NCI-H524 treated with DMSO at 0.1 percent for 48 hours (cell line): Measurements from ENCODE around the gene RHCG.

Experiments used
- DNase-seq: peaks from one replicate; lab custom pipeline; 2025; lab: John Stamatoyannopoulos, UW

Gene RHCG

DNA sequence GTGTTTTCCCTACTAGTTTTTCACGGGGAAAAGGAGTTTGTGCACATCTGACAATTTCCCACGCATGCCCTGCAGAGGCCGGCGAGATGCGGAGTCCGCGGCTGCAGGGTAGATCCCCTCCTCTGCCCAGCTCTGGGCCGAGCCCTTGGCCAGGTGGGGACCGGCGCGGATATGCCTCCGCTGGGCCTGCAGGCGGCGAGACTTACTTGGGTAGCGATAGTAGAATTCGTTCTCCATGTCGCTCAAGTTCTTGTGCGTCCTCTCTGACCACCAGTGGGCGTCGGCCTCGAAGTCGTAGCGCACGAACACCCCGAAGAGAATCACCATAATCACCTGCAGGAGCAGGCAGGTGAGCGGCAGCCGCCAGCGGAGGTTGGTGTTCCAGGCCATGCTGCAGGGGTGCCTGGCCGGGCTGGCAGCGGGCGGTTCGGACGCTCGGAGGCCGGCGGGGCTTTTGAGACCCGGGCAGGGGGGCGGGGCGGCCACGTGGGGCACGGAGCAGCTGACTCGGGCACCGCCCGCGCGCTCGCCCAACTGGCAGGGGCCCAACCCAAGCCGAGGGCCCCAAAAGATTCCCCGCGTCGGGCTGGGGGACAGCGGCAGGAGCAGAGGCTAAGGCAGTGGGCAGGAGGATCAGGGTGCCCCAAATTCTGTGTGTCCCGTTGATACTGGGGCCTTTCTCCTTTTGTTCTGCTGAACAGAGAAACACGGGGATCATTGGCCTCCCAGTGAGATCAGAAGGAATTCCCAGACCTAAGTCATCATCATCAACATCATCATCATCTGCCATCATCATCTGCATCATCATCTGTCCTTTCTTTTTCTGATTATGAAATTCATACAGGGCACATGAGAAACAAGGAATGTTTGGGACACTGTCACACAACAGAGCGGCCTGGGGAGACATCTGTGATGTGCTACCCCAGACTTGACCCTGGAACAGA, at the start of gene RHCG:
Gene RHCG, minus strand, starts transcription at position 429 of the 944 bp plus-strand sequence. Its CDS starts 39 bp downstream, at position 390.
- no peak for DNase-seq

DNA sequence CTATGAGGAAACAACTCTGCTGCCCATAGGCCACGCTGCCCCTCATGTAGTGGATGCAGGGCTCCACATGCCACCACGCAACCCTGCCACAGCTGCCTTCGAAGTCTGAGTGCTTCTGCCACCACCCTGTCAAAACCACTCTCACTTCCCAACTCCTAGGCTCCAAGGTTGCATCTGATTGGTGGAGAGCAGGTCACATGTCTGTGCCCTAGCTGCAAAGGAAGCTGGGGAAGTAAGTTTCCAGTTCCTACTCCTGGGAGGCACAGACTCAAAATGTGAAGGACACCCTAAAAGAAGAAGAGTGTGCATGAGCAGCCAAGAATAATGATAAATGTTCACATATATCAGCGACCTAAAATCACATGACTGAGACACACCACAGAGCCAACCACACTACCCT, 47.0 kb upstream of the RHCG start:
- DNase-seq, result no peak

DNA sequence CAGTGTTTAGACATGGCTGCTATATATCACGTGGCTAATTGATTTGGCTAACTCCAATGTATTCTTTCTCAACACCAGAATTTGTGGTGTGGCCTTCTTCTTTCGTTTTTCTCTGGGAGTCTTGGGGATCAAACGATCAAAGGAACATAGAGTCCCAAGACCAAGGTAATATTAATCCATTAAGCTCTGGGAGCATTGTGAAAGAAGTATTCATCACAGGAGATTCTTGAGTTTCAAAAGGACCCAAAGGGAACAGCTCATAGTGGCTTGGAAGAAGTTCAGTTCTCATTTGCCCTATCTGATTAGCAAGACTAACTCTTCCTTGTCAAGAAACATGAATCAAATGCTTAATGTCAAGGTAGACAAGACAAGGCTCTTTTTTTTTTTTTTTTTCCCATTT, 46.0 kb upstream of the RHCG start:
- no peak for DNase-seq

DNA sequence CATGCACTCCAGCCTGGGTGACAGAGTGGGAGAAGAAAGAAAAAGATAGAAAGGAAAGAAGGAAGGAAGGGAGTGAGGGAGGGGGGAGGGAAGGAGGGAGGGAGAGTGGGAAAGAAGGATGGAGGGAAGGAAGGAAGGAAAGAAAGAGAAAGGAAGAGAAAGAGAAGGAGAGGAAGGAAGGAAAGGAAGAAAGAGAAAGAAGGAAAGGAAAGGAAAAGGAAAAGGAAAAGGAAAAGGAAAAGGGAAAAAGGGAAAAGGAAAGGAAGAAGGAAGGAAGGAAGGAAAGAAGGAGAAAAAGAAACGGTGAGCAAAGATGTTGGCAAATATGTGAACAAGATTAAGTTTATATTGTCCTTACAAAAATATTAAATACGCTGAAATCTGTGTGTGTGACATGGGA, 42.6 kb upstream of the RHCG start:
- no peak for DNase-seq

DNA sequence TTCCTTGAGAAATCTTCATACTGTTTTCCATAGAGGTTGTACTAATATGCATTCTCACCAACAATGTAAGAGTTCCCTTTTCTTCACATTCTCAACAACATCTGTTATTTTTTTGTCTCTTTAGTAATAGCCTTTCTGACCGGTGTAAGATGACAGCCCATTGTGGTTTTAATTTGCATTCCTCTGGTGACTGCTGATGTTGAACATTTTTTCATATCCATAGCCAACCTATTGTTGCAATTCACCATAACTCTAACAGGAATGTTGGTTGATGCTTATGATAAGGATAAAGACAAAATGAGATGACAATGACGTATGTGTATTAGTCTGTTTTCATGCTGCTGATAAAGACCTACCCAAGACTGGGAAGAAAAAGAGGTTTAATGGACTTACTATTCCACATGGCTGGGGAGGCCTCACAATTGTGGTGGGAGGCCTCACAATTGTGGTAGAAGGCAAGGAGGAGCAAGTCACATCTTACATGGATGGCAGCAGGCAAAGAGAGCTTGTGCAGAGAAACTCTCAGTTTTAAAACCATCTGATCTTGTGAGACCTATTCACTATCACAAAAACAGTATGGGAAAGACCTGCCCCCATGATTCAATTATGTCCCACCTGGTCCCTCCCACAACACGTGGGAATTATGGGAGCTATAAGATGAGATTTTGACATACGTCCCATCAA, 37.6 kb upstream of the RHCG start:
- no peak for DNase-seq

DNA sequence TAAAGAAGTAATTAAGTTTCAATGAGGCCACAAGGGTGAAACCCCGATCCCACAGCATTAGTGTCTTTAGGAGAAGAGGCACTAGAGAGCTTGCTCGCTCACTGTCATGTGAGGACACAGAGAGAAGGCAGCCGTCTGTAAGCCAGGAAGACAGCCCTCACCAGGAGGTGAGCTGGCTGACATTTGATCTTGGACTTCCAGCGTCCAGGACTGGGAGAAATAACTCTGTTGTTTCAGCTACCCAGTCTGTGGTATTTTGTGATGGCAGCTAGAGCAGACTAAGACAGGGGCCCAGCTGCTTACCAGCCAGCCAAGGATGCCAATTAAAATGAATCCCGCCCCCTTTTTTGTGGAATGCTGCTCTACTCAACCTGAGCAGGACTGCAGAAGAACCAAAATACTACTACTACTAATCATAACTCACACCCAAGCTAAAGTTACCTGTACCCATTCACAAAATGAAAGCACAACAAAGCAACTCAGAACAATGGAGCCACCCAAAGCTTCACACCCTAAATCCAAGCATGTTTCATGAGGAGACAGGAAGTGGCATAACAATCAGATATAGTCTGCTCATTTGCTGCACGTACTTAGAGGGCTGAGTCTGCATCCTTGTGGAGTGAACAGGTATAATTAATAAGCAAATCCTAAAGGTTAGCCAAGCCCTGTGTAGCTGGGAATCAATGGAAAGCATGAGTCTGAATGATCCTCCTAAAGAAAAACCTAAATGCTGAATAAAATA, 35.6 kb upstream of the RHCG start:
- DNase-seq, result no peak

DNA sequence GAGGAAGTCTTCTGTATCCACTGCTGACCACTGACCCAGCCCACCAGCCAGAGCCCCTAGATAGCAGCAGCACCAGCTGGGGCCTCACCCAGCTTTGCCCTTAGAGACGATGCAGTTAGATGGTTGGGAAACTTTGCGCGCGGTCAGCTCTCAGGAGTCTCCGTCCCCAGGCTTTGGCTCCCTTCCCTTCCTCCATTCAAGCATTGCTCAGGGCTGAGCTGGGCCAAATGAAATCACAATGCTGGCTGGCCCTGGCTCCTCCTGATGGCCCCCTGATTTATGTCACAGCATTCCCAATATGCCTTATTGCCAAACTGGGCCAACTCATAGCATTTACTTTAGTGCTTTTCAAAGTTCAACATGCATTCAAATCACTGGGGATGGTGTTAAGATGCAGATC, 34.6 kb upstream of the RHCG start:
- DNase-seq, result no peak

DNA sequence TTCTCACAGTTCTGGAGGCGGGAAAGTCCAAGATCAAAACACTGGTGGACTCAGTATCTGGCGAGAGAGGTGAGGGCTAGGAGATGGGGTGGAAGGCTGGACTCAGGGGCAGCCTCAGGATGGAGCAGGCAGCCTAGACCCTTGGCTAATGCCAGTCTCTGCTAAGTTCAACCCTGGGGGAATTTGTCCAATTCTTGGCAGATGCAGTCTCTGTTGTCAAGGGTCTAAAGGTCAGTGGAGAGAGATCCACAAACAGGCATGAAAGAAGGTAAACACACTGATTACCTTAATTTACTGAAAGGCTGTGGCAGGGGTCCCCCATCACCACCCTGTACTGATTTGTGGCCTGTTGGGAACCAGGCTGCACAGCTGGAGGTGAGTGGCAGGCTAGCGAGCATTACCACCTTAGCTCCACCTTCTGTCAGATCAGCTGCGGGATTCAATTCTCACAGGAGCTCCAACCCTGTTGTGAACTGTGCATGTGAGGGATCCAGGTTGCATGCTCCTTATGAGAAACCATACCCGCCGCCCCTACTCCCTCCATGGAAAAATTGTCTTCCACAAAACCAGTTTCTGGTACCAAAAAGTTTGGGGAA, 32.5 kb upstream of the RHCG start:
- DNase-seq, result no peak

DNA sequence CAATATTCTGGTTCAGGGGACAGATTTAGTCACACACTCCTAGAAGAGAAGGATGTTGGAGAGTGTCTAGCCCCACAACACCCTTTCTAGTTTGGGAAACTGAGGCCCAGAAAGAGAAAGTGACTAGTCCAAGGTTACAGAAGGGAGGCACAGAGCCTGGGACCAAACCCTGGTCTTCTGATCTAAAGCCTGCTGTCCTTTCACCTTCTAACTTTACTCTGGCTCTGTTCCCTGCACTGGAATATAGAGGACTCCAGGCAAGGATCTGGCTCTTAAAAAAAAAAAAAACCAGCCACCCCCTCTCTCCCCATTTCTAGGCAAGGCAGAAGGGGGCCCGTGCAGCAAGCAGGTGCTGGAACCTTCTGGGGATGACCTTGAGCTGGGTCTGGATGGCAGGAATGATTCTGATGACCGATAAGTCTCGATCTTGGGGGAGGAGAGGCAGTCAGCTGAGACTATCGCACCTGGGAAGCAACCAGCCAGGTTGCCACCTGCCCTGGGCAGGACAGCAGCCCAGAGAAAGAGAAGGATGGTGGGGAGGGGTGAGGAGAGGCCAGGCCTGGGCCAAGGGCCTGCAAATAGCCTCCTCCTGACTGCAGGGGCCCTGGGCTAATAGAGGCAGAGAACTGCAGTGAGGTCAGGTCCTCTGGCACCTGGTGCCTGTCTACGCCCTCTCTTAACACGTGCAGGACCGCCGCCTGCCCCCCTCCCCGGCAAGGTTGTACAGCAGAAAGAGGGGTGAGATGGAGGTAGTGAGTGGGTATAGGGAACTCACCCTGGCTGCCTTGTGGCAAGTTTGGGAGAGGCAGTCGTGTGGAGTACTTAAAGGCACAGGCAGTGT, 30.4 kb upstream of the RHCG start:
- no peak for DNase-seq

DNA sequence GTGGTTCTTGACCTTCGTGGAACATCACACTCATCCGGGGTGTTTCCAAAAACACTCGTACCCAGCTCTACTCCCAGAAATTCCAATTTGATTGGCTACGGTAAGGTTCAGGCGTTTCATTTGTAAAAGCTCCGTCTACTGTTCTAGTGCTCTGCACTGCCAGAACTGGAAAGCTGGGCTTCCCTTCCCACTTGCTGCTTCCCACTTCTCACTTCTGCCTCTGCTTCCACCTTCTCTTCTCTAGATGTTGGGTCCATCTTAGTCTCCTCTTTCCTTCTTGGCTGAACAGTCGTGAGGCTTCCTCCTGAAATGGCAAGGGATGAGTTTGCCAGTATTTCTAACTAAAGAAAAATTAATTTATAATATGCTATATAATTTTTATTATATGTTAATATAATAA, 29.8 kb upstream of the RHCG start:
- DNase-seq, result no peak

DNA sequence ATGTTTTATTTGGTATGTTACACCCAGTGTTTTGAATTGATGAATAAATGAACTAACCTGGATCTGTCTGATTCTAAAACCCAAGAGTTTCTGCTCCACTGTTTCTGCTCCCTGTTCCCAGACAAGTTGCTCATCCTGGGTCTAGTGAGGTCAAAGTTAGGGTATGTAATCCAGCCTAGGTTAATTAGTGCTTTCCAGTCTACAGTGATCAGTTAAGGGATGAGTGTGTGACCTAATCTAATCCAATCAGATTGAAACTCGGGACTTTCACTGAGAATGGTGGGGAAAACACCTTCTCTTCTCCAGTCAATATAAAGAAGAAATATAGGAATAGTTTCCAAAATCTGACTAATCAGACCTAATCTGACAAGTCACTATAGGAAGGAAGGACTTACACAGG, 27.8 kb upstream of the RHCG start:
- DNase-seq, result no peak

DNA sequence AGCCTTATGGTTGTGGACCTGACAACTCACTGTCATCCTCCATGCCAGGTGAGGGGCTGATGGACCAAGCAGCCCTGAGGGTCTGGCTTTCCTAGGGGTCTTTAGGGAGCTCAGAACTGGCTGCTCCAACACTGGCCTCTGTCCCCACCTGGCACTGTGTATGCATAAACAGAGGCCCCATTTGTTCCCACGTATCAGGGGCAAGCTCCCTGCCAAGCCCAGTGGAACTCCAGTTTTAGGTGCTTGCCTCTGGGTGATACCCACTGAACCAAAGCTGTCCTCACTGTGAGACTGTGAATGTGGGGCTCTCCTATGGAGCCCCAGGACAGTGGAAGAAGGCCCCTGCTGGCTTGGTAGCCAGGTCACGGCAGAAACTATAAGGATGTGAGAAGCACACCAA, 26.7 kb upstream of the RHCG start:
- DNase-seq, result no peak

DNA sequence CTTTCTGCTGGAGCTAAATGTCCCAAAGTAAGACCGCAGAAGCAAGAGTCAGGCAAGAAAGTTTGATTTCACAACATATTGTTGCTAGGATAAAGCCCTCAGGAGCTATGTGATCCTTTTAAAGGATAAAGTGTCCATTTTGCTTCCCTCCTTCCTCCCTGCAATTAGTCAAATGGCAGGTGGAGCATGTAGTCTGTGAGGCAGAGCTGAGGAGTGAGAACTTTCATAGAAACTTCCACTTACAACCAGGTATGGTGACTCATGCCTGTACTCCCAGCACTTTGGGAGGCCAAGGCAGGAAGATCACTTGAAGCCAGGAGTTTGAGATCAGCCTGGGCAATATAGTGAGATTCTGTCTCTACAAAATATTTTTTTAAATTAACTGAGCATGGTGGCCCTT, 25.2 kb upstream of the RHCG start:
- no peak for DNase-seq

DNA sequence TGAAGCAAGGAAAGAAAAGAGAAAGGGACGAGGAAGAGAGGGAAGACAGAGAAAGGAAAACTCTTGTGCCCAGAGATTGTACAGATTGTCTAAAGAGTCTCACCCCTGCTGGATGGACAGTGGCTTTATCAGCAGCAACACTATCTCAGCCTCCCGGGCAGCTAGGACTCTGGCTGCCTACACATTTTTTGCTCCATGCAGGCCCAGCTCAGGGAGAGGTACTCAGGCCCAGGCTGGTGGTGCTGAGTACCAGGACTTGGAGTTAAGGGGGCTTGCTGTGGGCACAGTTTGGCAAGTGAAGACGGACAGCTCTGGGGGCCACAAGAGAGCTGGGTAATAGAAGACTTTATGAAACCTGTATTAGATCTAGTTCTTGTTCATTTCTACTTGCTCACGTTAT, 19.1 kb upstream of the RHCG start:
- DNase-seq, result no peak

DNA sequence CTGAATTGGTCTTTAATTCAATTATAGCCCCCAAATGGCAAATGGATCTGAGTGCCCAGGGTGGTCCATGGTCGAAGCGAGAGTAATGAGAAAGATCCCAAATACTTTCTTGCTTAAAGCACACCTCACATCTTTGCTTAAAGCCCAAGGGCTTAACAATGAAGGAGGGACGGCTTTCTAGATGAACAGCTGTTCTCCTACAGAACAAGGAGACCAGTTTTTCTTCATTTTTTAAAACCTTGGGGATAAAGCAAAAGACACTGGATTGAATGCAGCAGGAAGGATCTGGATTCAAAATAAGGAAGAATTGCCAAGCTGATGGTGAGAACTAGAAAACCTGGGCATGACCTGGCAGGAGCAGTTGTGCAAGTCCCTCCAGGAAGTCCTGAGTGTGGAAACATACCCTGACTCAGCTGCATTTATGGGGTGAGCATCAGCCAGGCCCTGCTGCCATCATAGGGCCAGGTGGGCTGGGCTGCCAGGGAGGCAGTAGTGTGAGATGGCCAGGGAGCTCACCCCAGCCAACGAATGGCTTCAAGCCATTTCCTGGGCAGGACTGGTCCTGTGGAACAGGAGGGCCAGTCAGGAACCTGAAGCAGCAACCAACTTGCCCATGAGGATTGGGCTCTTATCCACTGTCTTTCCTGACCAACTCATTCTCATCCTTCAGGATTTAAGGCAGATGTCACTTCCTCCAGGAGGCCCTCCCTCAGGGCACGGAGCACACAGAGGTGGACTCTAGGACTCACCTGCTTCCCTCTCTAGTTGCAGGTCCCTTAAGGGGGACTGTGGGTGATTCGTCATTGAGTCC, 18.4 kb upstream of the RHCG start:
- no peak for DNase-seq

DNA sequence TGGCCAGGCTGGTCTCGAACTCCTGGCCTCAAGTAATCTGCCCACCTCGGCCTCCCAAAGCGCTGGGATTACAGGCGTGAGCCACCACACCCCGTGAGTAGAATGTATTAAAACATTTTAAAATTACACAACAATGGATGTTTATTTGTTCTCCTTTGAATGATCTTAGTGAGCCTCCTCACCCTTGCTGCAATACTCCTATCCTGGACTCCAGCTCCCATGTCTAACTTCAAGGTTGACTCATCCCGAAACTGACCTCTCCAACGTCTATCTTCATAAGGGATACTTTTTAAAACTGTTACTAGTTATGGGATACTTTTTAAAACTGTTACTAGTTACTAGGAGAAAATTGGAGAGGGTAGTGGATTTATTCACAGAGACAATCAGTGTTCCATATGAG, 17.8 kb upstream of the RHCG start:
- DNase-seq, result no peak

DNA sequence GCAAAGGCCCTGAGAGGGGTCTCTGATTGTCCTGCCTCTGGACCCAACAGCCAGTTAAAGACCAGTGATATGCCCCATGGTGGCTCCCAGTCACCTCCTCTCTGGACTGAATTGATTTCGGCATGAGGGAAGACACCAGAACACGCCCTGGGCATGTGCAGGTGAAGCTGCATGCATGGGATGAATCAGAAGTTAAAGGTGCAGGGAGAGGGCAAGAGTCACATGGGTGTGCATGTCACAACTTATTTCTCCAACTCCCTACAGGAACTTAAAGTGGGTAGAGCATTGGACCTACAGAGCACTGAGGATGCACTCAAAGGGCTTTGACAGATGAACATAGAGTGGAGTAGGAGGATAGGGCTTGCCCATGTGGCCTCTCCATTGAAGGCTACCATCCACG, 16.9 kb upstream of the RHCG start:
- no peak for DNase-seq

DNA sequence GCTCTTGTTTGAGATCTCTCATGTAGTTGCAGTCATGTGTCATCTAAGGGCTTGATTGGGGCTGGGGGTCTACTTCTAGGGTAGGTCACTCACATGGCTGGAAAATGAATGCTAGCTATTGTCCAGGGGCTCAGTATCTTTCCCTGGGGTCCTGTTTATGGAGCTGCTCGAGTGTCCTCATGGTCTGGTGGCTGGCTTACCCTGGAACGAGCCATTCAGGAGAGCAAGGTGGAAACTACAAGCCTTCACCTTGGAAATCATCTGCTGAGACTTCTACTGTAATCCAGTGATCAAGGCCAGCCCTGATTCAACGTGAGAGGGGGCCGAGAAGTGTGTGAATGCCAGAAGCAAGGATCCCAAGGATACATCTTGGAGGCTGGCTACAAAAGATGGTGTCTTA, 16.2 kb upstream of the RHCG start:
- no peak for DNase-seq

DNA sequence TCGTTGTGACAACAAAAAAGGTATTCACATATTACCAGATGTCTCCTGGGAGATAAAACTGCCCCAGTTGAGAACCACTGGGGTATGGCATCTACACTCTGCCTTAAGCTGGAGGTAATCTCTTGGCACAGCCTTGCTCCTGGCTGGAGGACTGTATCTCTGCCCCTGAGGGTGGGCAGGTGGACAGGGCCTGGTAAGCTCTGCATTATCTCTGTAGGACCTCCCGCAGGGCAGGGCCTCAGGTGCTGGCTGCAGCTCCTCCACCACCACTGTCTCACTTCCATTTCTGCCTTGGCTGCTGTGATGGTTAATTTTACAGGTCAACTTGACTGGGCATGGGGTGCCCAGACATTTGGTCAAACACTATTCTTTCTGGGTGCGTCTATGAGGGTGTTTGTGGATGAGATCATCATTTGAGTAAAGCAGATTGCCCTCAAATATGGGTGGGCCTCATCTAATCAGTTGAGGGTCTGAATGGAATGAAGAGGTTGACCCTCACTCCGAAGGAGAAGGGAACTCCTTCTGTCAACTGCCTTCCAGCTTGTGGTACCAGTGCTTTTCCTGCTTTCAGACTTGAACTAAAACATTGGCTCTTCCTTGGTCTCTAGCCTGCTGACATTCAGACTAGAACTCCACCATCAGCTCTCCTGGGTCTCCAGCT, 9.8 kb upstream of the RHCG start:
- no peak for DNase-seq

DNA sequence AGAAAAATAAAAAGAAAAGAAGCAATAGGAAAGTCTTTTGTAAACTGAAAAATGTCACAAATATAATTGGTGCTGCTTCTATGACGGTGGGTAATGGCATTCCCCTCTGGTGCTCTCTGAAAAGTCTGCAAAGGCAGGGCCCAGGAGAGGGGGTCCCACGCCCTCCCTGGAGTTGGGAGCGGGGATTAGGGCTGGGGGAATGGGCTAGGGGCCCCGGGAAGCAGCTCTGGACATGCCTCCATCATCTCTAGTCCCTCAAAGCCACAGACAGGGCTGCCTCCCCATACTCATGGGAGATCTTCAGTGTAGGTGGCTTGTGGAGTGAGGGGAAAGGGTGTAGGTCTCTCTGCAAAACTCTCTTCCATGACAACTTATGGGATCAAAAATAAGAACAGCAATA, 7.8 kb upstream of the RHCG start:
- no peak for DNase-seq
